PC-3 (cell line): ENCODE measurements around the gene ADAMTSL1.

ENCODE experiments used
- EZH2 ChIP-seq: fragments of 300-600 bp; sonication (generic); IDR thresholded peaks from one replicate; pipeline ENCODE4 v1.6.1; 2017; ENCODE audit warnings: antibody characterized with exemption, mild to moderate bottlenecking, low read length; ENCODE audit not compliant: unreplicated experiment
- TF ChIP-seq, protein P1 (sequence below): fragments of 300-600 bp; sonication (generic); conservative IDR thresholded peaks from 2 replicates; pipeline ENCODE4 v1.5.1; 2017; ENCODE audit warnings: antibody characterized with exemption, low read depth, mild to moderate bottlenecking, low read length

DNA sequence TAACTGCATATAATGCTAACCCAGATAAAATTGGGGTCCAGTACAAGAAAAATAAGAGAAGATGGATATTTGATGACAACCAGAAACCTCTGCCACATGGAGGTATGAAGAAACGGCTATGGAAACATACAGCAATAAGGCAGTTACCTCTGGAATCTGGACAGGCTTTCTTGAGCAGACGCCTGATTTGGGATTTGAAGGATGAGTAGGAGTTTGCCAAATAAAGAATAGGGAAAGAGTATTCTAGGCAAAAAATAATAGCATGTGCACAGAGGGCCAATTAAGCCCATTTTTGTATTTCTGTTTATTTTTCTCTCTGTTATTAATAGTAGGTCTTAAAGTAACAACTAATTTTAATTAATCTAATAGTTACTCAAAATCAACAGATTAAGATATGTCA lies 144.9 kb downstream of the ADAMTSL1 start:
- TF ChIP-seq, protein P1, sequence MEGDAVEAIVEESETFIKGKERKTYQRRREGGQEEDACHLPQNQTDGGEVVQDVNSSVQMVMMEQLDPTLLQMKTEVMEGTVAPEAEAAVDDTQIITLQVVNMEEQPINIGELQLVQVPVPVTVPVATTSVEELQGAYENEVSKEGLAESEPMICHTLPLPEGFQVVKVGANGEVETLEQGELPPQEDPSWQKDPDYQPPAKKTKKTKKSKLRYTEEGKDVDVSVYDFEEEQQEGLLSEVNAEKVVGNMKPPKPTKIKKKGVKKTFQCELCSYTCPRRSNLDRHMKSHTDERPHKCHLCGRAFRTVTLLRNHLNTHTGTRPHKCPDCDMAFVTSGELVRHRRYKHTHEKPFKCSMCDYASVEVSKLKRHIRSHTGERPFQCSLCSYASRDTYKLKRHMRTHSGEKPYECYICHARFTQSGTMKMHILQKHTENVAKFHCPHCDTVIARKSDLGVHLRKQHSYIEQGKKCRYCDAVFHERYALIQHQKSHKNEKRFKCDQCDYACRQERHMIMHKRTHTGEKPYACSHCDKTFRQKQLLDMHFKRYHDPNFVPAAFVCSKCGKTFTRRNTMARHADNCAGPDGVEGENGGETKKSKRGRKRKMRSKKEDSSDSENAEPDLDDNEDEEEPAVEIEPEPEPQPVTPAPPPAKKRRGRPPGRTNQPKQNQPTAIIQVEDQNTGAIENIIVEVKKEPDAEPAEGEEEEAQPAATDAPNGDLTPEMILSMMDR = no peak
- TF ChIP-seq EZH2 = no peak
